GM23248 (cell line): ENCODE measurements around the gene ABR. TPM values are rescaled to one million over a fixed set of nuclear protein-coding genes. Genes with fewer than 3 reads are reported as not detected.

Experiments
- DNase-seq: peaks from one replicate; pipeline ENCODE4 v3.0.0-alpha.2; 2015
- H2AFZ ChIP-seq: fragments of 200-600 bp; sonication (generic); 2 replicates; pipeline ENCODE4 v1.6.1; 2016; ENCODE audit warnings: antibody characterized with exemption
- H3F3A ChIP-seq: fragments of 200-600 bp; sonication (generic); 2 replicates; pipeline ENCODE4 v1.6.1; 2016; ENCODE audit warnings: mild to moderate bottlenecking, antibody characterized with exemption, mixed run types; ENCODE audit not compliant: insufficient read depth
- H3K27ac ChIP-seq: fragments of 200-600 bp; sonication (generic); 2 replicates; pipeline ENCODE4 v1.5.1; 2016; ENCODE audit warnings: mild to moderate bottlenecking
- H3K27me3 ChIP-seq: fragments of 200-600 bp; sonication (generic); replicated peaks from 2 replicates; pipeline ENCODE4 v1.6.1; 2016; ENCODE audit warnings: mild to moderate bottlenecking; ENCODE audit not compliant: insufficient read depth
- H3K36me3 ChIP-seq: fragments of 200-600 bp; sonication (generic); 2 replicates; pipeline ENCODE4 v1.6.1; 2016; ENCODE audit warnings: low read depth, mild to moderate bottlenecking
- H3K4me1 ChIP-seq: fragments of 200-600 bp; sonication (generic); 2 replicates; pipeline ENCODE4 v1.6.1; 2016; ENCODE audit warnings: mild to moderate bottlenecking; ENCODE audit not compliant: insufficient read depth
- H3K4me2 ChIP-seq: fragments of 200-600 bp; sonication (generic); one replicate; pipeline ENCODE4 v1.6.1; 2016; ENCODE audit warnings: mild to moderate bottlenecking; ENCODE audit not compliant: unreplicated experiment
- H3K4me3 ChIP-seq: fragments of 200-600 bp; sonication (generic); 2 replicates; pipeline ENCODE4 v1.5.1; 2016; ENCODE audit warnings: mild to moderate bottlenecking
- H3K79me2 ChIP-seq: fragments of 200-600 bp; sonication (generic); 2 replicates; pipeline ENCODE4 v1.6.1; 2016; ENCODE audit warnings: mild to moderate bottlenecking; ENCODE audit not compliant: insufficient read depth
- H3K9ac ChIP-seq: fragments of 200-600 bp; sonication (generic); 2 replicates; pipeline ENCODE4 v1.6.1; 2016; ENCODE audit warnings: mild to moderate bottlenecking
- H3K9me2 ChIP-seq: fragments of 200-600 bp; sonication (generic); 2 replicates; pipeline ENCODE4 v1.6.1; 2016; ENCODE audit warnings: mixed run types, mild to moderate bottlenecking, moderate library complexity; ENCODE audit not compliant: insufficient read depth
- H3K9me3 ChIP-seq: fragments of 200-600 bp; sonication (generic); one replicate; pipeline ENCODE4 v1.6.1; 2017; ENCODE audit warnings: low read depth
- H4K20me1 ChIP-seq: fragments of 200-600 bp; sonication (generic); 2 replicates; pipeline ENCODE4 v1.6.0; 2016; ENCODE audit not compliant: insufficient read depth
- EZH2 ChIP-seq: fragments of 200-600 bp; sonication (generic); IDR thresholded peaks from 2 replicates; pipeline ENCODE4 v1.6.1; 2018; ENCODE audit warnings: antibody characterized with exemption, mild to moderate bottlenecking; ENCODE audit not compliant: insufficient read depth, poor library complexity, severe bottlenecking
- EZH2phosphoT487 ChIP-seq: fragments of 200-600 bp; sonication (generic); IDR thresholded peaks from 2 replicates; pipeline ENCODE4 v1.6.1; 2018; ENCODE audit warnings: antibody characterized with exemption, moderate library complexity, mild to moderate bottlenecking, low read depth; ENCODE audit not compliant: insufficient read depth
- WGBS, 2 experiments: methylation state at CpG; one replicate each; pipeline ENCODE4 v1.1.6; 2015 to 2017; ENCODE audit warnings: low lambda C conversion rate in 2 of 2, low coverage in 1 of 2; ENCODE audit errors: missing lambda C conversion rate in 2 of 2; 5-methylcytosine and 5-hydroxymethylcytosine counted together
- in situ Hi-C: fragments of 300-500 bp; cut with MboI; formaldehyde crosslinking; loops from 2 replicates; pipeline ENCODE4 v1.15.0; 2020
- polyA plus RNA-seq: library from polyadenylated mRNA; unstranded; fragments of >200 nt; fragmentation: Nextera tagmentation; extraction: Ambion mirVana; gene quantifications from 2 replicates; pipeline ENCODE4 v1.2.1, GENCODE V29; 2016
- total RNA-seq: library from RNA; depleted of rRNA; stranded (reverse); fragments of >200 nt; shearing (Covaris generic); gene quantifications from 2 replicates; pipeline ENCODE4 v1.2.3, GENCODE V29; 2014

The ABR gene
- total and polyA plus RNA-seq, 2 experiments from 2014 or later: 24.4 to 38.2 TPM

GRCh38 chr17:1120596-1121441 lies 59.0 kb downstream of the ABR start:
- DNase-seq: no peak
- Histone ChIP-seq H3K9me2 (no peaks in the 10 kb centered on the region), H3K27ac (no peak overlapping the region), H4K20me1 (no peaks in the 10 kb centered on the region), H3K27me3 (no peaks in the 10 kb centered on the region), H3K4me2 (no peak overlapping the region), H3K9me3 (no peaks in the 10 kb centered on the region), H3F3A (0 out of 2 replicates have a peak, but pooled peaks cover 2% of the 10 kb centered on the region), H3K9ac (no peak overlapping the region), H3K36me3 (no peaks in the 10 kb centered on the region), H3K4me3 (no peak overlapping the region), H3K79me2 (no peaks in the 10 kb centered on the region), H2AFZ (no peak overlapping the region), H3K4me1 (peaks cover 9% of the 10 kb centered on the region; the same call in 1 of the 2 replicates)
- in situ Hi-C loops: no loop called here
- TF ChIP-seq EZH2: no peak
- no peak for TF ChIP-seq EZH2phosphoT487
- WGBS, 2 experiments: 83 to 84% methylated on average over 12 of the region's 12 CpGs

GRCh38 chr17:1119924-1120323 lies 59.9 kb downstream of the ABR start:
- H3K4me3 ChIP-seq: no peak overlapping the region
- no peak for DNase-seq
- H3F3A ChIP-seq: 0 out of 2 replicates have a peak, but pooled peaks cover 3% of the 10 kb centered on the region
- H3K27me3 ChIP-seq: no peaks in the 10 kb centered on the region
- no peaks in the 10 kb centered on the region for H3K9me3 ChIP-seq
- H3K4me1 ChIP-seq: peaks cover 8% of the 10 kb centered on the region
- no peak overlapping the region for H3K9ac ChIP-seq
- no peaks in the 10 kb centered on the region for H3K9me2 ChIP-seq
- H2AFZ ChIP-seq: no peak overlapping the region
- H3K36me3 ChIP-seq: no peaks in the 10 kb centered on the region
- H4K20me1 ChIP-seq: no peaks in the 10 kb centered on the region
- no peak overlapping the region for H3K27ac ChIP-seq
- no peaks in the 10 kb centered on the region for H3K79me2 ChIP-seq
- 63 to 64% methylated on average over 8 of the region's 8 CpGs for WGBS, 2 experiments
- H3K4me2 ChIP-seq: no peak overlapping the region
- TF ChIP-seq EZH2 (no peak), EZH2phosphoT487 (no peak)
- in situ Hi-C loops: no loop called here

- Histone ChIP-seq H3F3A (peaks cover 9% of the 10 kb centered on the region; the same call in 1 of the 2 replicates), H2AFZ (no peak overlapping the region), H3K36me3 (no peaks in the 10 kb centered on the region), H3K9ac (no peak overlapping the region), H3K27ac (no peak overlapping the region), H3K4me1 (peaks cover 15% of the 10 kb centered on the region), H3K79me2 (no peaks in the 10 kb centered on the region), H4K20me1 (no peaks in the 10 kb centered on the region), H3K9me2 (no peaks in the 10 kb centered on the region), H3K4me2 (no peak overlapping the region), H3K4me3 (no peak overlapping the region), H3K27me3 (no peaks in the 10 kb centered on the region), H3K9me3 (no peaks in the 10 kb centered on the region)
- TF ChIP-seq EZH2phosphoT487 (no peak), EZH2 (no peak)
- in situ Hi-C loops: no loop called here
- WGBS, 2 experiments: 79 to 82% methylated on average over 9 to 12 of the region's 12 CpGs
- DNase-seq: no peak
These were observed 63.2 kb downstream of the ABR start for GRCh38 chr17:1116602-1117001.

- H3K27me3 ChIP-seq: no peaks in the 10 kb centered on the region
- no peak overlapping the region for H3K9ac ChIP-seq
- no peaks in the 10 kb centered on the region for H3K9me2 ChIP-seq
- no peak overlapping the region for H3K27ac ChIP-seq
- peaks cover 12% of the 10 kb centered on the region for H3F3A ChIP-seq
- no peak for TF ChIP-seq EZH2
- TF ChIP-seq EZH2phosphoT487: no peak
- H4K20me1 ChIP-seq: no peaks in the 10 kb centered on the region
- WGBS, 2 experiments: 84 to 91% methylated on average over 10 of the region's 10 CpGs
- no peaks in the 10 kb centered on the region for H3K9me3 ChIP-seq
- no peak for DNase-seq
- peaks cover 9% of the 10 kb centered on the region; the same call in 1 of the 2 replicates for H3K79me2 ChIP-seq
- in situ Hi-C loops: no loop called here
- no peak overlapping the region for H2AFZ ChIP-seq
- no peaks in the 10 kb centered on the region for H3K36me3 ChIP-seq
- H3K4me1 ChIP-seq: peaks cover 39% of the 10 kb centered on the region
- no peak overlapping the region for H3K4me2 ChIP-seq
- H3K4me3 ChIP-seq: no peak overlapping the region
These were observed 66.9 kb downstream of the ABR start for GRCh38 chr17:1112875-1113274.
